ENCODE results near the gene SIAE.
"Not testable (repeated sequence)": the region's sequence is repeated elsewhere in the genome, so short reads cannot be mapped to it uniquely, and the experiment has no call there.

SIAE gene

DNA sequence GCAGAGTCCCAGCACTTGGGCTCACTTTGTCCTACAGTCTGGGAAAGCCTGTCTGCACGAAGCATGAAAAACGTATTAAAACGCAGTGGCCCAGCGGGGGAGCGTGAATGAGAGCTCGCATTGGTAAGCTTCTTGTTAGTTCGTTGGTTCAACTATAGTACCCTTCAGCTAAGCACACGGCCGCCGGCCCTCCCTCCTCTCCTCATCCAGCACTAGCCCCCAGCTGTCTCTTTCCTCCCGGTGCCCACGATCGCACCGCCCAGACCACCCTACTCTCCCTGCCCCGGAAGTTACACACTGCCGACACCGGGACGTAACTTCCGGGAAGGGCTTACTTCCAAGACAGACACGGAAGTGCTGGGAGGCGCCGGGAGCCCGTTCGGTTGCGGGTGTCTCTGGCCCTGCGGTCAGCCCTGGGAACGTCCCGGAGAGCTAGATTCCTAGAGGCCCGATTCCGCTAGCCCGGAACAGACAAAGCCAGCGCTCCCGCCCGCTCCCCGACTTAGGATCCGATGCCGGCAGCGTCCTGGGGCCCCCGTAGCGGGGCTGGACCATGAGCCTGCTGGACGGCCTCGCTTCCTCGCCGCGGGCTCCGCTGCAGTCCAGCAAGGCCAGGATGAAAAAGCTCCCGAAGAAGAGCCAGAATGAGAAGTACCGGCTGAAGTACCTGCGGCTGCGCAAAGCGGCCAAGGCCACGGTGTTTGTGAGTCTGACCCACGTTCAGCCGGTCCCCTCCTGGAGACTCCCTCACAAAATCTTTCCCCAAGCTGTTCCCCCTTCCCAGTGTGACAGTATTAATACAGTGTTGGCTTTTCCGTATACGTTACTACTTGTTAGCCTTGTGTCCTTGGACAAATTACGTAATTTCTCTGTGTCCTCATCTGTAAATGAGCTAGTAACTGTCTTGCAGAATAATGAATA is 50.7 kb downstream of the SIAE start, which contains the start of gene TBRG1:
Gene TBRG1 (plus strand): TSS at position 334 of the 921 bp plus-strand sequence. CDS start 220 bp downstream, at position 554.
- peak; percentile 78 for DNase-seq

DNA sequence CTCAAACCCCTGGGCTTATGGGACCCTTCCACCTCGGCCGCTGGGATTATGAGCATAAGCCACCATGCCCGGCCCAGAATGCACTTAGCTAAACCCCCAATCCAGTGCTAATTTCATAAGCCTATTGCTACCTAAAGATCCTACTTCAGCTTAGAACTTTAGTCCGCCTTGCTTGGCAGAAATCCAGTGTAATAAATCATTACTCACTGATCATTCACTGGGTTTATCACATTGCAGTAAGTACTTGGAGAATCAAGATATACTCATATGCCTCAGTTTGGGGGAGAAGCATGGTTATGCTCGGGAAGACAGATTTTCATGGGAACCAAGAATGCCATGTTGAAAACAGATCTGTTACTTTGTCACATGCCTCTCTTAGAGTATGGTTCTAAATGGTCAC is 54.7 kb downstream of the SIAE start:
- no peak for DNase-seq

DNA sequence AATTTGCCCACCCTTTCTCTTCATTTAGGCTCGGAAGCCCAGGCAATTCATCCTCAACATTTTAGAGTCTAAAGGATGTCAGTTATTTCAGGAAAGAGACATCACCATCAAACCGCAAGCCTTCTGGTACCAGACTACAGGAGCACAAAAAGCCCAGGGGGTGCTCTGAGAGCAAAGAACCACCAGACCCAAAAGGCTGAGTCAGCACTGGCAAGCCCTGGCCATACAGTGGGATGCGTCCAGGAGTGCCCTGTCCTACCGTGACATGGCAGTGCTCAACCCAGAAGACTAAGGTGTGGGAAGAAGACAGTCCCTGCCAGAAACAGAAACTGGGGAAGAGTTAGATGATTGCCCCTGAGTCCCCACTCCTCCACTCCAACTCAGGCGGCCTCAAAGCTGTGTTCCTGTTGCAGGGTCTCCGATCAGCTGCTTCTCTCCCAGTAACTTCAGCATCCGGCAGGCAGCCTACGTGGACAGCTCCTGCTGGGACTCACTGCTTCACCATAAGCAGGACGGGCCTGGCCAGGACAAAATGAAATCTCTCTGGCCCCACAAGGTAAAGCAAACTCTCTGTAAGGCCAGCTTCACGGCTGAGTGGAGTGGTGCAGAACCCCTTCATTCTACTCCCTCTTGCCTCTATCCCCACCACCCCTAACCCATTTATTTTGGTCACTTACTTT is 60.8 kb downstream of the SIAE start:
- no peak for DNase-seq

DNA sequence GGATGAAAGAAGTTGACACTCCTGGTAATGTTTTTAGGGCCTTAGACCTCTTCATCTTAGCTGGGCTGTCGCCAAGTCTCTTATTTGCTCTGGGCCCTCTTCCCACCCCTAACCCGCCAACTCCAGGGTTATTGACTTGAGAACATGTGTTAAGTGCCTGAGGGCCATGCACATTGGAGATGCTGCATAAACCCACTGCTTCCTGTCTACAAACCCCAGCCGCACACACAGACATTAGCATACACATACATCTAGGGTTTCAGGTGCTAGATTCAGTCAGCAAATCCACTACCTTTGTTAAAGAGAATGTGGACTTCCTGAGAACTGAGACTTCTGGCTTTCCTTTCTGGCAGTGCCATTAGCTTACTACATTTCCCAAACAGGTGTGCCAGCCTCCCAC is 61.5 kb downstream of the SIAE start:
- DNase-seq = no peak

DNA sequence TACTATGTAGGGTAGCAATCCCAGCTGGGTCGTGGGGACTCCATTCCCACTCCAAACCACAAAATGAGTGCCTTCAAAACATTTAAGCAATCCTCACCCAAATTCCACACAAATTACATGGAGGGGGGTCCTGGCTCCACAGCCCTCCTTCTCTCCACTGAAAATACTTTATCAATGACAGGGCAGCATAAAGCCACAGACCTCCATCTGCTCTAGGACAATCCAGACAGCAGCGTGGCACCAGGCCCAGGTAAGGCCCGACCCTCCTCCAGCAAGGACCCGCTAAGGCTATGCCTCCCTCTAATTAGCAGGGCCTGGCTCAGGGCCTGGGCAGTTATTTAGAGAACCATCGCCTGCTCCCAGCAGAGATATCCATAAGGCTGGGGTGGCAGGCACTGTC is 62.5 kb downstream of the SIAE start, which contains the start of gene PANX3:
Gene PANX3 (plus strand): TSS at position 365 of the 400 bp plus-strand sequence. CDS start 129 bp downstream, outside the sequence.
- DNase-seq = no peak

DNA sequence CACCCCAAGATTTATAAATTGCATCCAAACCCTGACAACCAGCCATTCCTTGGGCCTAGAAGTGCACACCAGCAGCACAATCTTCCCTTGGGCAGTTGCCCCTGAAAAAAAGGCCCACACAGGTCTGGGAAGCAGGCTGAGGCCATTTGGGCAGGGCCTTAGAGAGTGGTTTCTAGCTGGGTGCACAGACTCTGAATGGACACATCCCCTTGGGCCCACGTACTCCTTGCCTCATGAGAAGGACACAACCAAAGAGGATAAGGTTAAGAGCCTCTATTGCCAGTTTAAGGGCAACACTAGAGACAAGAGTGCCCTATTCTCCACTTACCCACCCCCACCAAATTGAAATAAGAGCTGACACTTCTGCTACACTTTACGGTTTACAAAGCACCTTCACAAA is 63.2 kb downstream of the SIAE start:
- DNase-seq = no peak

DNA sequence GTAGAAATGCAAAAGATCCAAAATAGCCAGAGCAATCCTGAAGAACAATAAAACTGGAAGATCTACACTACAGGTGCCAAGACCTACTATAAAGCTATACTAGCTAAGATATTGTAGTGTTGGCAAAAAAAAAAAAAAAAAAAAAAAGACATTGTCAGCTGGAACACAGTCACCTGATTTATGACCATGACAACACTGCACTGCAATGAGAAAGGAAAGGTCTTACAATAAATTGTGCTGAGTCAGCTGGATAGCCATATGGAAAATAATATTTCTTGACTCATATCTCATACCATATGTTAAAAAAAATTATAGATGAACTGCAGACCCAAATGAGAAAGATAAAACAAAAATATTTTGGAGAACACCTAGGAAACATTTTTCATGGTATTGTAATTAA is 65.4 kb downstream of the SIAE start:
- no peak for DNase-seq

DNA sequence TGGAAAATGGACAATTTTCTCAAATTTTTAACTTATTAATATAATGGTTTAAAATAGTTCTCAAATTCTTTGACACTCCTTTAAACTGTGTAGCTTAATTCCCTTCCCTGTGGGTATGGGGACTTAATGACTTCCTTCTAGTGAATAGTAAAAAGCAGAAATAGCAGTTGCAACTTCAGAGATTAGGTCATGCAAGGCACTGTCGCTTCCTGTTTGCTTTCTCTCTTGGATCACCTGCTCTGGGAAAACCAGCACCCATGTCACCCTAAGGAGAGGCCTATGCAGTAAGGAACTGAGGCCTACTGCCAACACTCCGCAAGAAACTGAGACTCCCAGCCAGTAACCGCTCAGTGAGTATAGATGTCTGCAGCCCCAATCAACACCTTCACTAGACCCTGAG is 67.8 kb downstream of the SIAE start:
- no peak for DNase-seq

DNA sequence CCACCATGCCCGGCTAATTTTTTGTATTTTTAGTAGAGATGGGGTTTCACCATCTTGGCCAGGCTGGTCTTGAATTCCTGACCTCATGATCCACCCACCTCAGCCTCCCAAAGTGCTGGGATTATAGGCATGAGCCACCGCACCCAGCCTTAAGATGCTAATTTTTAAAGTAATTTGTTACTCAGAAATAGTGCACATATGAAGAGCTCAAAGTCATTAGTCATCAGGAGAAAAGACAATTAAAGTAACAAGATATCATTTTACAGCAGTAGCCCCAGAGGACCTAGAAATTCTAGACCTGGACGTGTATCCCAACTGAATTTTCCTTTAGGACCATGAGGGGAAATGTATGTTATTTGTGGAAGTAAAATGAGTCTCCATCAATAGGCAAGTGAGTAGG is 70.8 kb downstream of the SIAE start:
- not testable (repeated sequence) for DNase-seq

DNA sequence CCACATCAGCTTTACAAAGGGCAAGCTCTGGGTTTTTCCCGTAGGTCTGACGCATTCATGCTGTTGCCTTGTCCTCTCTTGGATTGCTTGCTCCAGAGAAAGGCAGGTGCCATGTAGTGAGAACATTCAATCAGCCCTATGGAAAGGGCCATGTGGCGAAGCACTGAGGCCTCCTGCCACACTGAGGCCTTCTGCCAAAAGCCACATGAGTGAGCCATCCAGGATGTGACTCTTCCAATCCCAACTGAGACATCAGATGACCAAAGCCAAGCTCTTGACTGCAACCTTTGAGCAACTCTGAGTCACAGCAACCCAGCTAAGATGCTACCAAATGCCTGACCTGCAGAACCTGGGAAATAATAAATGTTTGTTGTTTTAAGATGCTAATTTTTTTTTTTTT is 71.3 kb downstream of the SIAE start:
- no peak for DNase-seq

DNA sequence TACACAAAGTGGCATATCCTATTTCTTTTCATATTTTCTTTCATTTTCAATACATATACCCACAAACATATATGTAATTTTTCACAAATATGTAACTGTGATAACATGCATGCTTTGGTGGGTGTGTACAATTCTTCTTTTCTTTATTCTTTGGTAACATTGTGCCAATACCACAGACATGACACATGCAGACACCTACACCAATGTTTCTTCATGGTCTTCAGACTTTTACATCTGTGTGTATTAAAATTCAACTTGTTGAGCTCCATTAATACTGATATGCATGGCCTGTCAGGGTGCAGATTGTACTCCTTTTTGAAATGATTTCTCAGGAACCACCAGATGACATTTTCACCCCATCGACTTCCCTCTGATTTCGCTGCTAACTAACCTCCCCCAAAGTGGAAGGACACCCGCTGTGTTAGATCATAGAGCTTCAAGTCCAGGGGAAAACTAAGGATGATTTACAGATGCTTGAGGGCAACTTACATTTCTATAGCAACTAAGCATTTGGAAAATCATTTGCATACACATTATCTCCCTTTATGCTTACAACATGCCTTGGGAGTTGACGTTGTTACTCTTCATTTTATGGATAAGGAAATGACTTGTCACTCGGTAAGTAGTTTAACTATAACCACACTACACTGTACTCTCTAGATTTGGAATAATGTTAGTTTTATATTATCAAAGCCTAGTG is 72.8 kb downstream of the SIAE start:
- DNase-seq = no peak

DNA sequence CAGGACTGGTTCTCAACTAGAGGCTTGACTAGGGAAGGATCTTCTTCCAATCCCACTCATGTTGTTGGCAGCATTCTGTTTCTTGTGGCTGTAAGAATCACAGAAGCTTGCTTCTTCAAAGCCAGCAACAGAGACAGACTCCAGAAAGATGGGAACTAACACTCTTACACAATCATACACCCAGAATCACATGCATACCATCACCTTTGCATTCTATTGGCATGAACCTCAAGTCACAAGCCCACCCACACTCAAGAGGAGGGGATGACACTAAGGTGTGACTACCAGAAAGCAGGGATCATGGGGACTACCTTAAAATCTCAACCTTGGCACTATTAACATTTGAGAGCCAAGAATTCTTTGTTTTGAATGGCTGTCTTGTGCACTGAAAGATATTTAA is 75.9 kb downstream of the SIAE start:
- no peak for DNase-seq

DNA sequence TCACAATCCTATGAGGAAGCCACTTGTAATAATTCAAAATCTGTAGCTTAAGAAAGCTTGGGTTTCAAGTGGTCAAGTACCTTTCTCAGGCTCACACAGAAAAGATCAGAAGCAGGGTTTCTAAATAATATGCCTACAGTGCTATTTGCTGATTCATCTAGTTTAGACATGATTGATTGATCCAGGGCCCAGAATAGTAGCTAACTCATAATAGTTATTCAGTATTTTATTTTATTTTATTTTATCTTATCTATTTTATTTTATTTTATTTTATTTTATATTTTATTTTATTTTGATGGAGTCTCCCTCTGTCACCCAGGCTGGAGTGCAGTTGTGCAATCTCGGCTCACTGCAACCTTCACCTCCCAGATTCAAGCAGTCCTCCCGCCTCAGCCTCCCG is 78.2 kb downstream of the SIAE start:
- no peak for DNase-seq

DNA sequence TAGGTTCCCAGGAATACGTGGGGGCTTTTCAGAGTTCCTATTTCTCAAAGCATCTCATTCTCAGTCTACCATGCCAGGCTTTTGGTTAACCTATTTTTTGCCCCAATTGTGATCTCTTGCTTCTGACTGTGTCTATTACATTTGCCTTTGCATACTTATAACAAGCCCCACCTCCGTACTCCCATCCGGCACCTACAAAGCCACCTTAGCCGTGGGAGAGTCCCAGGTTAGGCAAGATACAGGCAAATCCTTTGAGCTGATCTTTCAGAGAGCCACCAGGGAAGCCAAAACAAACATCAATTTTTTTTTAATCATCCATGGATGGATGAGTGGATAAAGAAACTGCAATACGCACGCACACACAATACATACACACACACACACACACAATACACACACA is 80.9 kb downstream of the SIAE start:
- no peak for DNase-seq

DNA sequence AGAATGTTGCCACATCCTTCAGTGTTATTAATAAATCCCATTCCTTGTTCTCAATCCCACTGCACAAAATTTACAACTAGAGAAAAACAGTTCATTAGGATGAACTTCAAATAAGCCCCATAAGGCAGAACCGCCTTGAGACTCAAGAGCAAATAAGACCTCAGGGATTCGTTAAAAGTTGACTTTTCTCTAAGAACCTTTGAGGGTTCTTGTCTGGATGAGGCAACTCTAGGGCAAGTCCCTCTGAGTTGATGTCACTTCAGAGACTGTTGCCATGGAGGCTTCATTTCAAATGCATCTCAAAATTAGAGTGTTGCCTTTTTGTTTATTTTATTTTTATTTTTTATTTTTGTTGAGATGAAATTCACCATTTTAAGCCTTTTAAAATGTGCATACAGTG is 82.1 kb downstream of the SIAE start:
- DNase-seq = no peak

DNA sequence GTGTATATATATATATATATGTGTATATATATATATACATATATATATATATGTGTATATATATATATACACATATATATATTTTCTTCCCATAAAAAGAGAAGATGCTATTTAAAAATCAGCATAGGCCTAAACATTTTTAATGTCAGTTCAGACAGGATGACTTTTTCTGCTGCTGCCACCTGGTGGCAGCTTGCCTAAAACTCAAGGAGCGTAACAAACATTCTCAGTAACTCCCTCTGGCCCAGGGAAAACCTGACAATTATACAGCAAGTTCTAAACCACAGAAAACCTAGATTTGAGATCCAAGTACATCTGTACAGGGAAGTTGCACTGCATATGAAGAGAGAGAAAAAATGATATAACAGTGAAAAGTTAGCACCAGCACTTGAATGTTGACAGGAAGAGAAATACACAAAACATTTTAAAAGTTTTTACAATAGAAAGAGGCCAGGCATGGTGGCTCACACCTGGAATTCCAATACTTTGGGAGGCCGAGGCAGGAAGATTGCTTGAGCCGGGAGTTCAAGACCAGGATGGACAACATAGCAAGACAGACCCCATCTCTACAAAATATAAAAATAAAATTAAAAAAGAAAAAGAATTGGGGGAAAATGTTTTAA is 87.2 kb downstream of the SIAE start:
- peak; percentile 49 for DNase-seq

DNA sequence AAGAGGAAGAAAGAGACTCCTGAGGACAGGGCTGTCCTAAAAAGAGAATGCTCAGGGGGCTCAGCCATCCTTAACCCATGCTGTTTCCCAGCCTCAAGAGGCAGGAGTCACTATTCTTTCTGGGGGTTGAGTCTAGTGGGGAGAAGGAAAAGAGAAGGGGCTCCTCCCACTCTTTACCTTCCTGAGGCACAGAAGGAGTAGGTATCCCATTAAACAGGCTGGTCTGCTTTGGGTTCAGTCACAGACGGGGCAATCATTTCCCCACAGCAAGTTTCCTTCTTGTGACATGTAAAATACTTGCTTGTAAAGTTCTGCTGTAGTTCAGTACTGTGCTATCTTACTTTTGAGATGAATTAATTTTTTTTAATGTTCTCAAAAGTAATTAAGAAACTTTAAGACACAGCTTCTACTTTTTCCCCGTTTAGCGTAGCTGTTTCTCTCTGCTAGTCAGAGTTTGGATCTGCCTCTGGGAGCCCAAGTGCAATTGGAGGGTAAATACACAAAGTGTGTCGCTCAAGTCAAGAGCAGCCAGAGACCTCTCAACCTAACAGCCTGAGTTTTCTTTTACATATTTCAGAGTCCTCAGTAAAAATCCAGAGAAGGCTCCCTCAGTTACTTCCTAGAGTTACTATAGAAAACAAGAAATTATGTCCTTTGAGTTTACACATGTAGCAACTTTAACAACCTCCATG is 88.7 kb downstream of the SIAE start:
- no peak for DNase-seq

DNA sequence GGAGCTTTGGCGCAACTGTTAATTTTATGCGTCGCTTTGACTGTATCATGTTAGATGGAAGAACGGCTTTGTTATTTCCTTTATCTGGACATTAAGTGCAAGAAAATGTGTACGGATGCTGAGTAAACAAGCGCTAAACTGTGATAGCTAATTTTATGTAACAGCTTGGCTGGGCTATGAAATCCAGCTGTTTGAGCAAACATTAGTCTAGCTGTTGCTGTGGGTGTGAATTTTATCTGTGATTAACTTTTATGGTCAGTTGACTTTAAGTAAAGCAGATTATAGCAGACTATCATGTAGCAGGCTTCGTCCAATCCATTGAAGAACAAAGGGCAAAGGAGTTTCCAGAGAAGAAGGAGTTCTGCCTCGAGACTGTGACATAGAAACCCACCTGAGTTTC is 89.8 kb downstream of the SIAE start:
- DNase-seq = no peak

All from stimulated activated CD4-positive, alpha-beta T cell treated with anti-CD3 and anti-CD28 coated beads, Interleukin-4, amount 100 ng/mL, for 1 hour (primary cell).